COLO668 (cell line): Measurements from ENCODE around the gene RRP1B.
"Not testable (repeated sequence)": the region's sequence is repeated elsewhere in the genome, so short reads cannot be mapped to it uniquely, and the experiment has no call there.

Experiments used
- DNase-seq: peaks from one replicate; lab custom pipeline; 2025; ENCODE audit not compliant: unreplicated experiment; lab: John Stamatoyannopoulos, UW

The RRP1B gene

DNA sequence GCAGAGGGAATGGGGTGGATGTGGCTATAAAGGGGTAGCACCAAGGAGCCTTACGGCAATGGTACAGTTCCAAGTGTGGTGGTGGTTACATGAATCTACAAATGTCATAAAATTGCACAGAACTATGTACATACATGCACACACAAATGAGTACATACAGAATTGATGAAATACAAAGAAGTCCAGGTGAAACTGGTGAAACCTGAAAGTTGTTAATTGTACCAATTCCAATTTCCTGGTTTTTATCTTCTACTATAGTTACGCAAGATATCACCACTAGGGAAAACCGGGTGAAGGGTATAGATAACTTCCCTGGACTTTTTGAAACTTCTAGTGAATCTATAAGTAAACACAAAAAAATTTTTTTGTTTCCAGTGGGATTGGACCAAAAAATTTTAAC is 19.0 kb upstream of the RRP1B start:
- DNase-seq = no peak

DNA sequence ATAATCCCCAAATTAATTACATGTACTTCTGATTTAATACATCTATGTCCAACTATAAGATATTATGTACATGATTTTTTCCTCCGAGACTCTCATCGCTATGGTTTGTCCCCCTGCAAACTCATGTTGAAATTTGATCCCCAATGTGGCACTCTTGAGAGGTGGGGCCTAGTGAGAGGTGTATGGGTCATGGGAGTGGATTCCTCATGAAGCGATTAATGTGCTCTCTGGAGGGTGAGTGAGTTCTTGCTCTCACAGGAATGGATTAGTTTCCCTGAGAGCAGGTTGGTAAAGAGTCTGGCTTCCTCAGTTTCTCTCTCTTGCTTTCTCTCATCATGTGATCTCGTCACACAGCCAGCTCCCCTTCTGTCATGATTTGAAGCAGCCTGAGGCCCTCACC is 16.2 kb upstream of the RRP1B start:
- DNase-seq = no peak

DNA sequence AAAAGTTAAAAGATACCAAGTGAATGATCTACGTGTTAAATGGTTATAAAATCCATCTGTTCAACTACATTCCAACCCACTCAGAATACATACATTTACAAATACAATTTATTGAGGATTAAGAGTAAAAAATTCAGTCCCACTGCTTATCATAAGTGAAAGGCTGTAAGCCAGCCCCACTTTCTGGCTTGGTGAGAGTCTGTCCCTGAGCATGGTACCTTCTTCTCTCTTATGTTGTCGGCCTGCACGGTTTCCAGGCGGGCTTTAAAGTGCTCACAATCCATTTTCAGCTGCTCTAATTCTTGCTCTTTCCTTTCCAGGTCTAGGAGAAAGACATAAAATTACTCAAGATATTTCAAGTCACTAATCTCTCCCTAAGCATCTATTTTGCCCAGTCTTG is 15.3 kb upstream of the RRP1B start:
- DNase-seq = no peak

DNA sequence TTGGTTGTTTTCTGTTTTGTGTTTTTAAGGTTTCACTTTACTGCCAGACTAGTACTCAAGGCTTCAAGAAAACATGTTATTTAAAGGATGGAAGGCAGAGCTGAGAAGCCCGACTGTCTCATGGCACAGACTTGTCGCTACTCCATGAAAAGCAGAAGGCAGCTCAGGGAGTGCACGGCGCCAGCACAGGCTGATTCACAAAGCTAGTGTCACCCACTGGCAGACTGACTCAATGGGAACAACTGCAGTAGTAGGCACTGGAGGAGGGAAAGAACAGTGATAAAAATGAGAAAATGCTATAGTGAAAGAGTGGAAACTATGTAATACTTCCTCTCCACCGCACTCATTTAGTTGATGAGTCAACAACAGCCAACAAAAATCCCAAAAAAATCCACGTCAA is 14.8 kb upstream of the RRP1B start:
- no peak for DNase-seq

DNA sequence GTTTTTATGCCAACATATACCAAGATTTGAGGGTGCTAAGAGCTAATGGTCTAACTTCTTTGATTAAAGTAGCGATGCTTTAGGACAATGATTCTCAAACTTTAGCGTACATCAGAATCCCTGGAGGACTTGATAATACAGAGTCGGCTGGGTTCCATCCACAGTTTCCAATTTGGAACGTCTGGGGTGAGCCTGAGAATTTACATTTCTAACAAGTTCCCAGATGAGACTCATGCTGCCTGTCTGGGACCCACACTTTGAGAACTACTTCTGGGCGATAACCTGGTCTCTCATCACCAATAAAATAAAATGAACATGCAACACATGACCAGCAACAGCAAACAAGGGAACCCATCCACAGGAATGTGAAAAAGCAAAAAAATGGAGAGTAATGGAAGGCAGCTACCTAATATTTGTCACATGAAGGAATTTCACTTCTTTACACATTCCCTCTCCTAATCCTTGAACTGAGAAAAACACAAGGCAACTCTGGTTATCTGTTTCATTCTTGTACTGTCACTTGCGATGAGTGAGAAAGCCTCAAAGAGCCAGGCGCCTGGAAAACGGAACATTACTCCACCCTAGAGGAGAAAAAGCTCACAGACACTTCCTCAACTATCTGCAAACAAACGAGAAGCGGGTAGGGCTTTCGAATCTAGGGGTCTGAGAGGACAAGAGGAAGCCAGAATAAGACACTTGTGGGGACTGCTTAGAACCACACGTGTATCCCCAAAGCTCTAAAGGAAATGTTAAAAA is 14.0 kb upstream of the RRP1B start:
- DNase-seq = no peak

DNA sequence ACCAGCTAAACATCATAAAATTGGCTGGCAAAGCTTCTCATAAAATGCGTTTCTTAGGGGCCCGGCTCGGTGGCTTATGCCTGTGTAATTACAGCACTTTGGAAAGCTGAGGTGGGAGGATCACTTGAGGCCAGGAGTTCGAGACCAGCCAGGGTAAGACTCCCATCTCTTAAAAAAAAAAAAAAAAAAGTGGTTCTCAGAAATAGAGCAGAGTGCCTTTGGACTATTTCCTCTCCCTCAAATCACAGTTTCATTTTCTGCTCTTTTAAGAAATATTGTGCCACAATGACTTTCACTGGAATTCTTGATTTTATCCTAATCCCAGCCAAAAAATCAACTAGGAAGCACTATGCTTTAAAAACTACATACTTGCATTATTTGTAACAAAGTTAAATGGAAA is 13.4 kb upstream of the RRP1B start:
- no peak for DNase-seq

GRCh38 chr21:43646550-43647260 is 12.7 kb upstream of the RRP1B start:
- peak; percentile 91 for DNase-seq

DNA sequence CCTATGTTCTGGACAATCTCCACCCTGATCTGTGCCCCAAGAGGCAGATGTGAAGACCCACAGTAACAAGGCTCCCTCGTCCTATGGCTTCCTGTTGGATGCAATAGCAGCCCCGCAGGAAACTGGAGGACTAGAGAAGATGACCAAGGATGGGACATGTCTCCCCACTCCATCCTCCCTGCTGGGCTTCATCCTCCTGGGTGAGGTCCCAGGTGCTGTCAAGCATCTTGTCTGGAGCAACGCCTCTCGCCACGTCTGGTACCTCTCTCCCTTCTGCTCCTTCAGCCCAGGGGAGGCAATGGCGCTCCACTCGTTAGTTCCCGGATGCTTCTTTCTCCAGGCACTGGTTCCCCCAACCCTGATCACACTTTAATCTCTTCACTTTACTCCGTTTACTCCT is 11.2 kb upstream of the RRP1B start:
- no peak for DNase-seq

GRCh38 chr21:43651926-43652325 is 7.4 kb upstream of the RRP1B start:
- DNase-seq = not testable (repeated sequence)

- no peak for DNase-seq
Observed at GRCh38 chr21:43652616-43653015, 6.7 kb upstream of the RRP1B start.

DNA sequence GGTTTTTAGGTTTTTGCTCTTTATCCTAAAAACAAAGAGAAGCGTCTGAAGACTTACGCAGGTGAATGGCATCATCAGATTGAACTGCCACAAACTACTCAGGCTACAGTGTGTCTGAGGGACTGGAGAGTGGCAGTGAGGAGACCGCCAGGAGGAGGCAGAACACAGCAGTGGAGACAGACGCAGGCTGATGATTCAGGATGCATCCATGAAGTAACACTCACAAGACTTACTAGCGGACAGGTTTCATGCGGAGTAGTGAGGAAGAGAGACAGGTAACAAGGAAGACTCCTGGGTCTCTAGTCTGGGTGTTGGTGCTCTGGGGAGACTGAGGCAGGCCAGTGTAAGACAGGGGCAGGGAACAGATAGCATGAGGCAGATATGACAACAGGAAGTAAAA is 5.7 kb upstream of the RRP1B start:
- DNase-seq = no peak

DNA sequence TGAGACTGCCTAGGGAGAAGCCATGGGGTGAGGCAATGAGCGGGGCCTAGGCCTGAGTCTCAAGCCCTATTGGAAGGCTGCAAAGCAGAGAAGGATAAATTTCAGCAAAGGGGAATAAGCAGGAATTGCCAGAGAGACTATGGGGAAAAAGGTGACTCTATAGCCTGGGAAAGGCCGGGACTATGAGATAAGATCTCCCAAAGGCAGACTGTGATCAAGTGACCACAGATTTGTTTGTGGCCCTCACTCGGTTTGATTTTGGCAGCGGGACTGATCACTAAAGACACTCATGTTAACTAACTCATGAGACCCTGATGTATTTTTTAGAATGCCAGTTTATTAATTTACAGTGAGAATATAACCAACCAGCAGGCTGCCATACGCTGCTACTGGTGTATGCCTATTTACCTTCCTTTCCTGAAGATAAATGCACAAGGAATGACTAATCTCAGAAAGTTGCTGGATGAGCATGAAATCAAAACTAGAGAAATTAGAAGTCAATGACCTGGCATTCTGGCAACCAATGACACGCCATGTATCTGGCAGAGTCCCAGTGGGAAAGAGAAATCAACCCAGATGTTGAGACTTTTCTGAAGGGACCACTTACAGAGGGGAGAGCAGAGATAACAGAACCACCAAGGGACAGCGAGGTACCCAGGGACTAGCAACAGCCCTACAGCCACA is 4.4 kb upstream of the RRP1B start:
- DNase-seq = no peak

DNA sequence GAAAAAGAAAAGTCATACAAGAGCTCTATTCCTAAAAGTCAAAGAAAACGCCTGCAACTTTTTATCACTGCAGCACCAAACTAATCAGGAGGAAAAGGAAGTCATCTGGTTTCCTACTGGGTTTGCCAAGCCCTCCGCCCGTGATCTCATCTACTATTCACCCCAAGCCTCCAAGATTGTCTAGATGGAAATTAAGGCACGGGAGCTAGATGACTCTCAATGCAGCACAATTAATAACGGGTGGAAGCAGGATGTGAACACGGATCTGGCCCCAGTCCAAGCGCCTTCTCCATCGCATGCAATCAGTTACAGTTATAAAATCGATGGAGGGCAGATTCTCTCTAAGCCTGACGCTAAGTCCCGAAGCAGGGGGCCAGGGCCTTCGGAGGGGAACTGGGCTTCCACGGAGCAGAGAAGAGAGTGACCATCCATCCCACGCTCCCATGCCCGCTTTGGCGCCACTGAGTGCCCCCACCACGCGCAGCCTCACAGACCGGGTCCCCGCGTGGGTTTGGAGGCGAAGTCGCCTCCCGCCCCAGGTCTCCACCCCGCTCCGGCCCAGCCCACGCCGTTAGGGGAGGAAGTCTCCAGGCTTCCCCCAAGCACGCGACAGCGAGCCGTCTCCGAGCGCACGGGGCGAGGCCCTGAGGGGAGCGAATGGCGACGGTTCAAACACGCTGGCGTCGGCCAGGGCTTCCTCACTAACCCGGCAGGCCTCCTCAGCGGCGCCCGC is 1.8 kb upstream of the RRP1B start:
- DNase-seq = no peak

DNA sequence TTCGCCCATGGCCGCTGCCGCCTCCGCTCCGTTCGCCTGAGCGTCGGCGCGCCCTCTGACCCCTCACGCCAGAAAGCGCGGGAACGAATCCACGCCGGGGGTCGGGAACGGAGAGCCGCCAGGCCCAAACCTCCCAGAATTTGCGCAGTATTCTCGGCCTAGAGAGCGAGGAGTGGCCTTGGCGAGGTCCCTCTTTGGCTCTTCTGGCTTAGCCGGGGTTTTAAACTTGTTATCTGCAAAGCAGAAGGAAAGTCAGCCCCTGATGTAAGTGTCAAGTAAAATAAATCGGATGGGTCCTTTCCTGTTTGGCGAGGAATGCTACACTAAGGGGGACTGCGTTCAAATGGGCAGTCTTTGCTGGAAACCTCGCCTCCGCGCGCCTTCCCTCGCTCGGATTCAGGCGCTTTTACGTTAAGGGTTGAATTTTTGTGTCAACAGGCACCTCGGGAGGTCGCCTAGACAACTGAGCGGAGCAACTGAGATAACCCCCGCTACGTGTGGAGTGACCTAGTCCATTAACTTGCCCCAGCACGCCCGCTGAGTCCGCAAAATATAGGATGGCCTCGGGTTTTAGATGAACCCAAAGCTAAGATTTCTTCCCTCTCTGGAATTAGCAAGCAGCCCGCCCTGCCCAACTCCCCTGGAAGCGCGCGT is 1.1 kb upstream of the RRP1B start:
- DNase-seq = no peak

- DNase-seq = peak; percentile 38
Observed at GRCh38 chr21:43658769-43659135, 608 bp upstream of the RRP1B start.

DNA sequence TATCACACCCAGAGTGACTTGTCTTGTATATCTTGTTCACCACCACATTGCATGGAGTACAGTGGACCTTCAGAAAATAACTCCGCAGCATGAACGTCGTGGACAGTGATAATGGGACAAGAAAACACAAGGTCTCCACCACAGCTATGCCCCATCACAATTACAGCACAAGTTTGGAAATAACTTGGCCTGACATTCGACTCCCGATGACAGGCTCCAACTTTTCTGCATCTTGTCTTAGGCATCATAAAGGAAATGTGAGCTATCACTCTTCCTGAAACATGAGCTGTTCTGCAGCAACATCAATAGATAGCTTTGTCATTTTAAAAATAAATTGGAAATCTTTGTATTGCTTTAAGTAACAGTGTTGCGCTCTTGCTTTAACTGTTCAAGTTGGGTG is 2.9 kb downstream of the RRP1B start:
- DNase-seq = no peak

- no peak for DNase-seq
Observed at GRCh38 chr21:43663033-43663432, 3.7 kb downstream of the RRP1B start.

GRCh38 chr21:43664358-43664757 is 5.0 kb downstream of the RRP1B start:
- DNase-seq = no peak

- no peak for DNase-seq
Observed at GRCh38 chr21:43665879-43666278, 6.5 kb downstream of the RRP1B start.

DNA sequence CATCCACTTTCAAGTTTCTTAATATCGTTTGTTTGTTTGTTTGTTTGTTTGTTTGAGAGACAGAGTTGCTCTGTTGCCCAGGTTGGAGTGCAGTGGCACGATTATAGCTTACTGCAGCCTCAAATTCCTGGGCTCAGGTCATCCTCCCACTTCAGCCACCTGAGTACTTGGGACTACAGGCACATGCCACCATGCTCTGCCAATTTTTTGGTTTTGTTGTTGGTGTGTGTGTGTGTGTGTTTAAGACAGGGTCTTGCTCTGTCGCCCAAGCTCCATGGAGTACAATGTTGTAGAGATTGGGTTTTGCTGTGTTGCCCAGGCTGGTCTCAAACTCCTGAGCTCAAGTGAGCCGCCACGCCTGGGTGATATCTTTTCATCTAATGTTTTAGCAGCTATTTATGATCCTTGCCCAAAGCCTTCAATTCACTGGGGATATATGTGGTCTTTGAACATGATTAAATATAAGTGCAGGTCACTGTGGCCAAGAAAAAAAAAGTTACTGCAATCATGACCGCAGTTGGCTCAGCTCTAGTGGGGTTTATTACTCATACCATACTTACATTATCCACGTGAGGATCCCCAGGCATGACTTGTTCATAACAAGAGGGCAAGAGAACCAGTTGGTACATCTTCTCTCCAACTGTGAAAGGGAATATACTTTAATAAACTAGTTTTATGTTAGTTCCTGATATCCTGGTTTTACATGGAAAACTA is 8.0 kb downstream of the RRP1B start:
- no peak for DNase-seq
